B cell (primary cell): Measurements from ENCODE around the gene MAPK7.

ENCODE experiments used
- CTCF ChIP-seq: fragments of 200-600 bp; IDR thresholded peaks from one replicate; pipeline ENCODE4 v1.8.0; 2022; ENCODE audit warnings: antibody characterized with exemption, mild to moderate bottlenecking
- EZH2 ChIP-seq: IDR thresholded peaks from 2 replicates; pipeline ENCODE4 v1.6.1; 2012; ENCODE audit warnings: borderline replicate concordance, low read depth, mild to moderate bottlenecking, moderate library complexity, low read length; ENCODE audit not compliant: insufficient read depth, poor library complexity, severe bottlenecking

DNA sequence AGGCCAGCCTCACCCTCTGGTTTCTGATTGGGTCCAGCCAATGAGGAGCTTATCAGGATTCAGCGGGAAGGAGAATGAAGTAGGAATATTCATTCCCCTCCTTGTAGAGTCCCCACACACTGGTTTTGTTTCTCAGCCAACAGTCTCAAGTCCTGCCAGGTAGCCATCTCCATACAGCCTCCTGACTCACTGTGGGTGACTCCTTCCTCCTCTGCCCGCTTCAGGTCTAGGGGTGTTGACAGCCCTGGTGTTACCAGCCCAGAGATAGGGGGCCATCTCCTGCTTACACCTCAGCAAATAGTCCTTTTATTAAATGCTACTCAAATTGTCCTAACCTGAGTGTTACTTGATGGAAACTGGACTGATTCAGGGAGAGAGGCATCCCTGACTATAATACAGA, 12.7 kb downstream of the MAPK7 start:
- no peak for TF ChIP-seq CTCF
- no peak for TF ChIP-seq EZH2
